OCI-LY7 (cell line): ENCODE results near the gene ZMIZ1.

ENCODE experiments used
- CTCF ChIP-seq: fragments of 200-600 bp; sonication (generic); conservative IDR thresholded peaks from 2 replicates; pipeline ENCODE4 v1.5.1; 2014; ENCODE audit warnings: mild to moderate bottlenecking, antibody characterized with exemption, low read length, moderate library complexity, mixed read lengths
- EZH2phosphoT487 ChIP-seq: fragments of 200-600 bp; sonication (generic); IDR thresholded peaks from 2 replicates; pipeline ENCODE4 v1.6.1; 2018; ENCODE audit warnings: low read depth, borderline replicate concordance, mild to moderate bottlenecking, mixed run types, antibody characterized with exemption, low read length, moderate library complexity, mixed read lengths

- TF ChIP-seq CTCF (no peak), EZH2phosphoT487 (no peak)
These were observed 25.9 kb upstream of the ZMIZ1 start for GRCh38 chr10:79042639-79043411.
